ENCODE results near the gene ERLEC1.
A peak's percentile ranks its signal among the peaks of the same experiment; 100 is the strongest.
"Not testable (repeated sequence)": the region's sequence is repeated elsewhere in the genome, so short reads cannot be mapped to it uniquely, and the experiment has no call there.

The ERLEC1 gene

GRCh38 chr2:53840580-53840979, 53.7 kb downstream of the ERLEC1 start:
- DNase-seq: no peak

DNA sequence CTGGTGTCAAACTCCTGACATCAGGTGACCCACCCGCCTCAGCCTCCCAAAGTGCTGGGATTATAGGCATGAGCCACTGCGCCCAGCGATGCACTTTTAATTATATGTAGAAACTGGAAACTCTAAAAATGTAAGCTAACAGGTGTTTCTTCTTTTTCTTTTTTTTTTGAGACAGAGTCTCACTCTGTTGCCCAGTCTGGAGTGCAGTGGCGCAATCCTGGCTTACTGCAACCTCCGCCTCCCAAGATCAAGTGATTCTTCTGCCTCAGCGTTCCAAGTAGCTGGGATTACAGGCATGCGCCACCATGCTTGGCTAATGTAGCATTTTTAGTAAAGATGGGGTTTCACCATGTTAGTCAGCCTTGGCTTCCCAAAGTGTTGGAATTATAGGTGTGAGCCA, 54.8 kb downstream of the ERLEC1 start:
- DNase-seq: not testable (repeated sequence)

DNA sequence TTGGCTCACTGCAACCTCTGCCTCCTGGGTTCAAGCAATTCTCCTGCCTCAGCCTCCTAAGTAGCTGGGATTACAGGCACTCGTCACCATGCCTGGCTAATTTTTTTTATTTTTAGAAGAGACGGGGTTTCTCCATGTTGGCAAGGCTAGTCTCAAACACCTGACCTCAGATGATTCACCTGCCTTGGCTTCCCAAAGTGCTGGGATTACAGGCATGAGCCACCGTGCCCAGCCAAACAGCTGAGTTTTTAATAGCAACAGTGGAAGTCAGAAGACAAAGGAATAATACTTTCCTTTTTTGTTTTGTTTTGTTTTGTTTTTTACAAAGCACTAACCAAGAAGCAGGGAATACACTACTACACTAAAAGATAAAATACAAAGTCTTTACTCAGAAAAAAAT, 56.0 kb downstream of the ERLEC1 start:
- no peak for DNase-seq

DNA sequence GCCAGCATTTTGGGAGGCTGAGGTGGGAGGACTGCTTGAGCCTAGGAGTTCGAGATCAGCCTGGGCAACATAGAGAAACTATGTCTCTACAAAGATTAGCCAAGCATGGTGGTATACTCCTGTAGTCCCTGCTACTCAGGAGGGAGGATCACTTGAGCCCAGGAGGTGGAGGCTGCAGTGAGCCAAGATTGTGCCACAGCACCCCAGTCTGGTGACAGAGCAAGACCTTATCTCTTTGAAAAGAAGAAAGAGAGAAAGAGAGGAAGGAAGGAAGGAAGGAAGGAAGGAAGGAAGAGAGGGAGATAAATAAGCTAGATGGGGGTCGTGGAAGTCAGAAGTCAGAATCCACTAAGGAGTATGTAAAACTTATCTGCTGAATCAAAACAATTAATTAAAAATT, 56.8 kb downstream of the ERLEC1 start:
- no peak for DNase-seq

DNA sequence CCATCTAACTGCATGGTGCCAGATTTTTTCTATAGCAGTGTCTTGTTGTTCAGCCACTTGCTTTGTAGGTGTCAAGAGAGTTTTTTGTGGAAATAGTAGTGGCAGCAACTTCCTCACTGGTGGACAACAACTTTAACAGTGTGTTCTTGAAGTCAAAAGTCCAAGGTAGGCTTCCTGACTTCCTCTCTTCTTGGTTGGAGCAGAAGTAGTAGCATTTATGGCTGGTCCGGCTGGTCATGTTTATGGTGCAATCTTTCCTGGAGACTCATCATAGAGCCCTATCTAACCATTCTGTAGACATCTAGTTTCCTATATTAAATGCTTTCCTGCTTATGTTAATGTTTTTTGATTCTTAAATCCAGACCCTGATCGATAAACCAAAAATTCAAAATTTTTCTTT, 61.2 kb downstream of the ERLEC1 start:
- DNase-seq: no peak

DNA sequence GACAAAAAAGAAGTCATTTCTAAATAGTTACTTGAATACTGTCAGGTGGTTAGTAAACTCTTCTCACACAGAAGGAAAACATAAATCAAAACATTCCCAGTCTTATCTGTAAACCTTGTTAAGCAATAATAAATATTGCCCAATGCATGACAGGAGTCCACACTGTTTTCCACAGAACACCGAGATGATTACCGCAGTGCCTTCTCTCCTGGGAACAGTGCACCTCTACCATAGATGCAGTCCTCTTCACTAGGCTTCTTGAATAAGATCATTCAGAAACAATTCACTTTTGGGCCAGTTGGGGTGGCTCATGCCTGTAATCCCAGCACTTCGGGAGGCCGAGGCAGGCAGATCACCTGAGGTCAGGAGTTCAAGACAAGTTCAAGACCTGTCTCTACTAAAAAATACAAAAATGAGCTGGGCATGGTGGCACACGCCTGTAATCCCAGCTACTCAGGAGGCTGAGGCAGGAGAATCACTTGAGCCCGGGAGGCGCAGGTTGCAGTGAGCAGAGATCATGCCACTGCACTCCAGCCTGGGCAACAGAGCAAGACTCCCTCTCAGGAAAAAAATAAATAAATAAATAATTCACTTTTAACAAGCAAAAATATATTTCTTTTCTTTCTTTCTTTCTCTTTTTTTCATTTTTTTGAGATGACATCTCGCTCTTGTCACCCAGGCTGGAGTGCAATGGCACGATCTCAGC, 64.4 kb downstream of the ERLEC1 start:
- not testable (repeated sequence) for DNase-seq

GRCh38 chr2:53852532-53852931, 65.7 kb downstream of the ERLEC1 start:
- DNase-seq: peak in 1 of 5 experiments; percentile 10

DNA sequence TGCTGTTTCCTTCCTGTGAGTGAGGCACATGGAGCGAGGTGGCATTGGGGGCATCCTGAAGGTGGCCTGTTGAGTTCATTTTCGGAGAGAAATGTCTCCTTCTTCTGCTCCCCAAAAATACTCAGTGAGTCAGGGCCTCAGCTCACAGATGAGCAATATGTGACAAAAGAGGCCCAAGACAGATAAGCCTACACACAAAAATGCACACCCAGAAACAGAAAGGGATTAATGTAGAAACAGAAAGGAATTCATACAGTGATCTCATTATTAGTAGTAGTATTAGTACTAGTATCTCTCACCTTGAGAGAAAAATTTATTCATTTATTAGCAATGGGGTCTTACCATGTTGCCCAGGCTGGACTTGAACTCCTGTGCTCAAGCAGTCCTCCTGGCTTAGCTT, 67.8 kb downstream of the ERLEC1 start:
- DNase-seq: no peak

- no peak for DNase-seq
Observed at GRCh38 chr2:53856272-53856671, 69.4 kb downstream of the ERLEC1 start.

DNA sequence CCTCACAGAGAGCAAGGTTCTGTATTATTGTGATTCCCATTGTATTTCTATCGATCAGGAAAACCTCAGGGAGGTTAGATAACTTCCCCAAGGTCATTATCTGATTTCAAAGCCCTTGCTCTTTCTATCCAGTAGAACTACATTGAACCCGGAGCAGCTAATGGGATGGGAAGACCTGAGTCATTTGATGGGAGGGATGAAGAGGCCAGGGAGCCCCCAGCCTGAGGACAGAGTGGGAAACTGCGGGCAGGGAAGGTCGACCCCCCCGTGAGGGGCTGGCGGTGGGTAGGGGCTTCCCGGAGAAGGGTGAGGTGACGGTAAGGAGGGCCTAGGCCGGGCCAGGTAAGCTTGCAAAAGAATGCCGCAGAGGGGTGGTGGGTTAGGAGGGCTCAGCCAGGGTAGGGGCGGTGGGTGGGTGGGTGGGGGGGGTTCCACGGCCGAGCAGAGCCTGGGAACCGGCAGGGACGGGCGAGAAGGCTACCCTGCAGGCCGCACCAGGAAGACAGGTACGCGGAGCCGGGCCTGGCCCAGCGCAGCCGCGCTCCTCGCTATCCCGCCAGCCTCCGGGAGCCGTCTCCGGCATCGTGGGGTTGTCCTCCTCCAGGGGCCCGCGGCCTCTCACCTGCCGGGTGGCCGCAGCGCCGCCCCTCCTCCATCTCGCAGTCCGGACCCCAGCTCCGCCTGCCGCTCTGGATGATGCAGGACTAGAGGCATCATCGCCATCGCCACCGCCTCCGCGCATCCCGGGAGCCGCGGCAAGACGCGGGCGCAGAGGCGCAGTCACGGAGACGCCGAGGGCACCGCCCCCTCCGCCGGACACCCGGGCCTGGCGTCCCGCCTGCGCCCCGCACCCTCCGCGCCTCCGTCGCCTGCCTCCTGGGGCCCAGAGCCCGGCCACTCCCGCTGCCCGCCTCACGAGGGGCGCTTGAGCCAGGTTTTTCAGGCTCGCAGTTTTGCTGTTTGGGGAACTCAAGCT, 72.7 kb downstream of the ERLEC1 start, which contains the start of gene GPR75:
Gene GPR75, minus strand, starts transcription at position 762 of the 976 bp plus-strand sequence. CDS start 5,211 bp downstream, outside the sequence.
- no peak for DNase-seq

GRCh38 chr2:53861824-53862223, 75.0 kb downstream of the ERLEC1 start:
- DNase-seq: no peak

DNA sequence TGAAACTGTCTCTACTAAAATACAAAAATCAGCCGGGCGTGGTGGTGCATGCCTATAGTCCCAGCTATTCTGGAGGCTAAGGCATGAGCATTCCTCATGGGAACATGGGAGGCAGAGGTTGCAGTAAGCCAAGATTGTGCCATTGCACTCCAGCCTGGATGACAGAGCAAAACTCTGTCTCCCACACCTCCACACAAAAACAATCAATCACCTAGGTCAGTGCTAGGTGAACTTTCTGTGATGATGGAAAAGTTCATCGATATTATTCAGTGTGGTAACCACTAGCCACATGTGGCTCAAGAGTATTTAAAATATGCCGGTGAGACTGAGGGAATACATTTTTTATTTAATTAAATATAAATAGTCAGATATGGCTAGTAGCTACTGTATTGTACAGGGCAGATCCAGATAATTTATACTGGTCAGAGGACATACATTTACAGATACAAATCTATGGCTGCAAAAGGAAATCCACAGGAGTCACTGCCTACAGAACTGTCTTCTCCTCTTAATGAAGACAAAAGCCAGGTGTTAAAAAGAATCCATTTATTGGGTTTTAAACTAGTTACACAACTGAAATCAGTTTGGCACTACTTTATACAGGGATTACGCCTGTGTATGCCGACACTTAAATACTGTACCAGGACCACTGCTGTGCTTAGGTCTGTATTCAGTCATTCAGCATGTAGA, 76.8 kb downstream of the ERLEC1 start:
- DNase-seq: no peak

GRCh38 chr2:53865264-53865663, 78.4 kb downstream of the ERLEC1 start:
- DNase-seq: no peak

GRCh38 chr2:53865962-53866361, 79.1 kb downstream of the ERLEC1 start:
- DNase-seq: no peak

DNA sequence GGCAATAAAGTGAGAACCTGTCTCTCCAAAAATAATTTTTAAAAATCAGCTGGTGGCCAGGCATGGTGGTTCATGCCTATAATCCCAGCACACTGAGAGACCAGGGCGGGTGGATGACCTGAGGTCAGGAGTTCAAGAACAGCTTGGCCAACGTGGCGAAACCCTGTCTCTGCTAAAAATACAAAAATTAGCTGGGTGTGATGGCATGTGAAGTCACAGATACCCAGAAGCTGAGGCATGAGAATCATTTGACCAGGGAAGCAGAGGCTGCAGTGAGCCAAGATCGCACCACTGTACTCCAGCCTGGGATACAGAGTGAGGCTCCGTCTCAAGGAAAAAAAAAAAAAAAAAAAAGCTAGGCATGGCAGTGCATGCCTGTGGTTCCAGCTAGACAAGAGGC, 80.3 kb downstream of the ERLEC1 start:
- DNase-seq: no peak

GRCh38 chr2:53867773-53868172, 80.9 kb downstream of the ERLEC1 start:
- DNase-seq: no peak
